ENCODE measurements around the gene MEF2D. TPM values are rescaled to one million over a fixed set of nuclear protein-coding genes. Genes with fewer than 3 reads are reported as not detected.

The MEF2D gene
- total and polyA plus RNA-seq, 2 donors (not counting 1 experiment from before 2014, with no cell fraction given), result 65.6 to 128 TPM

DNA sequence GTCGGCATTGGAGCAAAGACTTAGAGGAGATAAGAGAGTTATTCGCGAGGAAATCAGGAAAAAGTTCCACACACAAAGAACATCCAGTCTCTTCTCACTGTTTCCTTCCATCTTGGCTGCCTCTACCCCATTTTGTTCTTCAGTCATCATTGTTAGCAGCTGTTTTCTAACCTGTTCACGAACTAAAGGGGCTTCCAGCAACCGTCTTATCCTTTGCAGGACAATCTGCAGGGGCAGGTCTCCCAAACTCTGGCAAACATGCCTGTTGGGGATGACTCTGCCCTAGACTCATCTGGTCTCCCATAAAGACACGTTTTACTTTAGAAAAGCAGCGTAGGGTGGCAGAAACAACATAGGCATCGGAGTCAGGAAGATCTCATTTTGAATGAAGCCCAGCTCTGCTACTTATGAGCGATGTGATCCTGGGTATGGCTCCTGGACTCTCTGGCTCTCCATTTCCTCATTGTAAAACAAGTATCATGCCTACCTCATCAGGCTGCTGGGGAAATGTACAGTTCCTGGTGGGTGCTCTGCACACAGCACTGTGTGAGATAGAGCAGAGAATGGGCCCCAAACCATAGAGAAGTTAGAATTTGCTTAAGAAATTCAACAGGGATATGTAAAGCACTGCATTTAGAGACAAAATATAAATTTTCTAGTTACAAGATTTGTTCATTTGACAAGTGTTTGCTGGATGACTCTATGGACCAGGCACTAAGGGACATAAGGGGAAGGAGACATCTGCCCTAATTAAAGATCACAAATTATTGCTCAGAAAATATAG lies 59.7 kb downstream of the MEF2D start:
- Histone ChIP-seq H3K4me1 (ENCODE audit: control insufficient read depth in 2 of 2, insufficient read depth in 2 of 2, low read length in 2 of 2) (peaks cover 26 to 45% of the 10 kb centered on the region in 2 donors), H3K9ac (ENCODE audit: low read length) (no peak overlapping the region), H3K9me3 (ENCODE audit: control extremely low read depth in 1 of 3, control insufficient read depth in 2 of 3, insufficient read depth in 1 of 3, low read length in 2 of 3) (peaks cover 0 to 20% (median 0%) of the 10 kb centered on the region in 3 donors), H3K36me3 (replicated peaks in 1 of 2; ENCODE audit: control extremely low read depth in 1 of 2, control insufficient read depth in 1 of 2, extremely low read depth in 1 of 2, insufficient read depth in 2 of 2, low read length in 1 of 2) (no peaks in the 10 kb centered on the region), H3K4me3 (ENCODE audit: control extremely low read depth in 1 of 5, extremely low read depth in 1 of 5, insufficient read depth in 1 of 5, low read depth in 2 of 5, low read length in 4 of 5) (no peak overlapping the region), H4K20me1 (ENCODE audit: control insufficient read depth, insufficient read depth, low read length, poor library complexity, severe bottlenecking) (no peaks in the 10 kb centered on the region), H2AFZ (ENCODE audit: insufficient read depth, low read depth, low read length, poor library complexity, severe bottlenecking) (no peak overlapping the region), H3K27me3 (replicated peaks in 1 of 4; ENCODE audit: control extremely low read depth in 1 of 4, control insufficient read depth in 3 of 4, insufficient read depth in 4 of 4, low read length in 3 of 4) (peaks cover 0 to 97% (median 79%) of the 10 kb centered on the region in 4 experiments), H3K4me2 (replicated peaks; ENCODE audit: low read depth, low read length, poor library complexity, severe bottlenecking) (no peak overlapping the region), H3K27ac (ENCODE audit: low read length in 2 of 2) (no peak overlapping the region), H3K79me2 (ENCODE audit: control insufficient read depth, insufficient read depth, low read length) (no peaks in the 10 kb centered on the region)
- intact Hi-C loops (cut with micrococcal nuclease), result no loop called here
- WGBS (ENCODE audit: insufficient coverage), result 16% methylated on average over 7 of the region's 9 CpGs
- no peak overlapping the region for H3K4me3 Mint-ChIP-seq
- H3K9me3 Mint-ChIP-seq (ENCODE audit: insufficient read depth), result no peaks in the 10 kb centered on the region
- no peak for ATAC-seq (ENCODE audit: low read depth)
- H3K4me1 Mint-ChIP-seq, result peaks cover 13% of the 10 kb centered on the region
- no peak for TF ChIP-seq EZH2 (IDR thresholded peaks at IDR 0.05; ENCODE audit: borderline replicate concordance, insufficient read depth, low read depth, low read length, poor library complexity, severe bottlenecking)
- TF ChIP-seq, protein P1, sequence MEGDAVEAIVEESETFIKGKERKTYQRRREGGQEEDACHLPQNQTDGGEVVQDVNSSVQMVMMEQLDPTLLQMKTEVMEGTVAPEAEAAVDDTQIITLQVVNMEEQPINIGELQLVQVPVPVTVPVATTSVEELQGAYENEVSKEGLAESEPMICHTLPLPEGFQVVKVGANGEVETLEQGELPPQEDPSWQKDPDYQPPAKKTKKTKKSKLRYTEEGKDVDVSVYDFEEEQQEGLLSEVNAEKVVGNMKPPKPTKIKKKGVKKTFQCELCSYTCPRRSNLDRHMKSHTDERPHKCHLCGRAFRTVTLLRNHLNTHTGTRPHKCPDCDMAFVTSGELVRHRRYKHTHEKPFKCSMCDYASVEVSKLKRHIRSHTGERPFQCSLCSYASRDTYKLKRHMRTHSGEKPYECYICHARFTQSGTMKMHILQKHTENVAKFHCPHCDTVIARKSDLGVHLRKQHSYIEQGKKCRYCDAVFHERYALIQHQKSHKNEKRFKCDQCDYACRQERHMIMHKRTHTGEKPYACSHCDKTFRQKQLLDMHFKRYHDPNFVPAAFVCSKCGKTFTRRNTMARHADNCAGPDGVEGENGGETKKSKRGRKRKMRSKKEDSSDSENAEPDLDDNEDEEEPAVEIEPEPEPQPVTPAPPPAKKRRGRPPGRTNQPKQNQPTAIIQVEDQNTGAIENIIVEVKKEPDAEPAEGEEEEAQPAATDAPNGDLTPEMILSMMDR (IDR thresholded peaks at IDR 0.05), result no peak
- no peak overlapping the region for H3K27ac Mint-ChIP-seq
- peaks cover 73% of the 10 kb centered on the region for H3K27me3 Mint-ChIP-seq
- DNase-seq, result peak; percentile 24
- CTCF ChIA-PET, result interaction anchor here (0.7 to 12.8 kb wide), 3 partner anchors 12 to 249 kb away, joined by 3 to 445 read pairs (median 4); no protein-coding TSS in a partner anchor
- POLR2A ChIA-PET, result no interaction called here

- ATAC-seq (ENCODE audit: low read depth), result no peak
- 8% methylated on average over 7 of the region's 14 CpGs for WGBS (ENCODE audit: insufficient coverage)
- Histone ChIP-seq H3K4me1 (ENCODE audit: control insufficient read depth in 2 of 2, insufficient read depth in 2 of 2, low read length in 2 of 2) (peaks cover 31 to 48% of the 10 kb centered on the region in 2 donors), H3K9ac (ENCODE audit: low read length) (no peak overlapping the region), H3K4me2 (replicated peaks; ENCODE audit: low read depth, low read length, poor library complexity, severe bottlenecking) (no peak overlapping the region), H3K36me3 (replicated peaks in 1 of 2; ENCODE audit: control extremely low read depth in 1 of 2, control insufficient read depth in 1 of 2, extremely low read depth in 1 of 2, insufficient read depth in 2 of 2, low read length in 1 of 2) (no peaks in the 10 kb centered on the region), H3K4me3 (ENCODE audit: control extremely low read depth in 1 of 5, extremely low read depth in 1 of 5, insufficient read depth in 1 of 5, low read depth in 2 of 5, low read length in 4 of 5) (no peak overlapping the region), H3K27me3 (replicated peaks in 1 of 4; ENCODE audit: control extremely low read depth in 1 of 4, control insufficient read depth in 3 of 4, insufficient read depth in 4 of 4, low read length in 3 of 4) (peaks cover 0 to 93% (median 82%) of the 10 kb centered on the region in 4 experiments), H4K20me1 (ENCODE audit: control insufficient read depth, insufficient read depth, low read length, poor library complexity, severe bottlenecking) (no peaks in the 10 kb centered on the region), H3K9me3 (ENCODE audit: control extremely low read depth in 1 of 3, control insufficient read depth in 2 of 3, insufficient read depth in 1 of 3, low read length in 2 of 3) (peaks cover 0 to 20% (median 0%) of the 10 kb centered on the region in 3 donors), H3K79me2 (ENCODE audit: control insufficient read depth, insufficient read depth, low read length) (no peaks in the 10 kb centered on the region), H2AFZ (ENCODE audit: insufficient read depth, low read depth, low read length, poor library complexity, severe bottlenecking) (no peak overlapping the region), H3K27ac (ENCODE audit: low read length in 2 of 2) (no peak overlapping the region)
- ChIA-PET CTCF (interaction anchor here (12.8 kb wide), 1 partner anchor 58 kb away, joined by 445 read pairs; no protein-coding TSS in a partner anchor), POLR2A (no interaction called here)
- Mint-ChIP-seq H3K4me1 (peaks cover 20% of the 10 kb centered on the region), H3K9me3 (ENCODE audit: insufficient read depth) (no peaks in the 10 kb centered on the region), H3K27ac (no peak overlapping the region), H3K4me3 (no peak overlapping the region), H3K27me3 (peaks cover 76% of the 10 kb centered on the region)
- TF ChIP-seq, protein P1 (IDR thresholded peaks at IDR 0.05), result no peak
- no peak for TF ChIP-seq EZH2 (IDR thresholded peaks at IDR 0.05; ENCODE audit: borderline replicate concordance, insufficient read depth, low read depth, low read length, poor library complexity, severe bottlenecking)
- intact Hi-C loops (cut with micrococcal nuclease), result loop anchor here (2.0 to 5.0 kb wide), 2 partner anchors 19 to 1362 kb away; partner anchors contain the start of gene EFNA3
- no peak for DNase-seq
Observed at GRCh38 chr1:156439777-156440183, 60.8 kb downstream of the MEF2D start.
